ENCODE measurements around the gene ABO. TPM values are rescaled to one million over a fixed set of nuclear protein-coding genes. Genes with fewer than 3 reads are reported as not detected.
A peak's percentile ranks its signal among the peaks of the same experiment; 100 is the strongest.

The ABO gene
- total and polyA plus RNA-seq, 2 of the 8 experiments (the other 6 are each of a cell fraction or from before 2014, with no cell fraction given), result 0.03 TPM; not detected in 1

- Histone ChIP-seq H3K23ac (ENCODE audit: insufficient read length) (no peak overlapping the region), H3K56ac (replicated peaks; ENCODE audit: insufficient read length, low read depth, low read length) (no peak overlapping the region), H3K36me3 (ENCODE audit: control insufficient read depth in 2 of 4, insufficient read depth in 4 of 4, low read length in 3 of 4) (no peaks in the 10 kb centered on the region), H3K79me1 (ENCODE audit: low read depth, low read length) (no peaks in the 10 kb centered on the region), H3K18ac (ENCODE audit: extremely low read depth, low read length) (no peak overlapping the region), H2BK20ac (ENCODE audit: low read length) (no peak overlapping the region), H3K79me2 (ENCODE audit: control insufficient read depth in 1 of 2, insufficient read depth in 2 of 2, low read length in 2 of 2) (no peaks in the 10 kb centered on the region), H3K4me2 (ENCODE audit: insufficient read depth in 1 of 2, low read depth in 2 of 2, low read length in 2 of 2) (no peak overlapping the region), H4K5ac (ENCODE audit: insufficient read length, low read depth, low read length) (no peak overlapping the region), H3K4ac (replicated peaks; ENCODE audit: insufficient read length, low read depth, low read length) (no peak overlapping the region), H3K4me3 (ENCODE audit: extremely low read depth in 1 of 4, insufficient read depth in 2 of 4, low read depth in 3 of 4, low read length in 4 of 4) (no peak overlapping the region), H4K8ac (ENCODE audit: extremely low read depth, insufficient read depth, low read length) (no peak overlapping the region), H3K9me3 (ENCODE audit: insufficient read depth in 2 of 2, low read depth in 1 of 2, low read length in 1 of 2) (no peaks in the 10 kb centered on the region), H2AFZ (ENCODE audit: low read length) (no peak overlapping the region), H4K91ac (replicated peaks; ENCODE audit: insufficient read length, low read length) (no peak overlapping the region), H3K9ac (replicated peaks in 1 of 4; ENCODE audit: extremely low read depth in 1 of 4, low read depth in 3 of 4, low read length in 3 of 4) (no peak overlapping the region), H4K20me1 (replicated peaks in 1 of 2; ENCODE audit: control insufficient read depth in 1 of 2, insufficient read depth in 2 of 2, low read length in 2 of 2) (no peaks in the 10 kb centered on the region), H2BK12ac (ENCODE audit: low read depth, low read length) (no peak overlapping the region), H2AK5ac (ENCODE audit: low read depth, low read length) (no peak overlapping the region), H3K27ac (ENCODE audit: low read depth, low read length) (no peak overlapping the region), H3K14ac (ENCODE audit: insufficient read length) (no peak overlapping the region), H2BK120ac (replicated peaks; ENCODE audit: low read depth, low read length) (no peak overlapping the region), H2BK15ac (ENCODE audit: low read length) (no peak overlapping the region), H2BK5ac (ENCODE audit: low read depth, low read length) (no peak overlapping the region), H3K4me1 (replicated peaks in 1 of 4; ENCODE audit: control insufficient read depth in 3 of 4, insufficient read depth in 4 of 4, low read length in 3 of 4) (no peaks in the 10 kb centered on the region), H3K23me2 (ENCODE audit: low read depth, low read length) (no peaks in the 10 kb centered on the region), H3K27me3 (replicated peaks in 1 of 4; ENCODE audit: control insufficient read depth in 3 of 4, extremely low read depth in 1 of 4, insufficient read depth in 3 of 4, low read length in 3 of 4) (no peaks in the 10 kb centered on the region)
- ChIA-PET POLR2A (ENCODE audit: partially characterized antibody) (no interaction called here), CTCF (ENCODE audit: partially characterized antibody) (interaction anchor here (0.7 to 3.9 kb wide), 2 partner anchors 10 to 118 kb away, joined by 3 to 24 read pairs; no protein-coding TSS in a partner anchor)
- no peak for TF ChIP-seq BCL11A (IDR thresholded peaks at IDR 0.05; ENCODE audit: low read depth in 2 of 2, low read length in 2 of 2)
- whole genome bisulfite sequencing, 2 experiments (ENCODE audit: extremely low coverage in 1 of 2, insufficient coverage in 1 of 2, insufficient read length in 1 of 2, insufficient replicate concordance in 2 of 2, low coverage in 1 of 2, low lambda C conversion rate in 2 of 2, missing lambda C conversion rate in 1 of 2), result 88% methylated on average over 1 of the region's 1 CpG; no CpG with 5 or more reads in 1 of the 2 experiments
- no peak for FAIRE-seq
- peak in 1 of 2 experiments; percentile 7 for DNase-seq (ENCODE audit: low read depth in 1 of 2, low spot score in 2 of 2)
Observed at GRCh38 chr9:133249337-133249736, 25.7 kb downstream of the ABO start.
